ENCODE data around the gene GTF2B. TPM values are rescaled to one million over a fixed set of nuclear protein-coding genes. Genes with fewer than 3 reads are reported as not detected.

Gene GTF2B
- total RNA-seq, 1 experiment from 2014 or later, result 21.9 TPM

DNA sequence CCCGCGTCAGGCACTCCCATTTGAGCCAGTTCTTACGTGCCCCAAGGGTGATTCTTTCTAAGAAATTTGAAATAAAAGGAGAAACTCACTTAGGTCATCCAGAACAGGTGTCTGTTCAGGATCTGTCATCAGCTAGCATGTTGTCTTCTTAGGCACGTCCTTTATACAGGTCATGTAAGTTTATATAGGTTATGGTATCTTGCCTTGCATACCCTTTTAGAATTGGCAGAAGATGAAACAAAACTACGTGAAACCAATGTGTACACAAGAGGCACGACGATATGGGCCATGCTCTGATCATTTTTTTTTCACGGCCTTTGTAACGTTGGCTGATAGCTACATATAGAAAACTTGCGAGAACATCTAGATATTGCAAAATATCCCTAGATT is 579 bp upstream of the GTF2B start:
- Histone ChIP-seq H3F3A (ENCODE audit: insufficient read depth, low read depth) (peaks cover 8% of the 10 kb centered on the region; the same call in 1 of the 2 replicates), H3K9me2 (ENCODE audit: insufficient read depth) (no peaks in the 10 kb centered on the region), H3K27me3 (ENCODE audit: insufficient read depth, low read depth) (no peaks in the 10 kb centered on the region), H2AFZ (peak overlapping the region; percentile 93), H3K79me2 (ENCODE audit: low read depth) (peaks cover 44% of the 10 kb centered on the region), H3K36me3 (ENCODE audit: low read depth) (peaks cover 12% of the 10 kb centered on the region), H3K4me3 (peak overlapping the region; percentile 93), H4K20me1 (ENCODE audit: insufficient read depth) (peaks cover 23% of the 10 kb centered on the region; the same call in 1 of the 2 replicates), H3K4me2 (peak overlapping the region; percentile 98), H3K9me3 (ENCODE audit: insufficient read depth, low read depth) (no peaks in the 10 kb centered on the region), H3K27ac (peak overlapping the region; percentile 73), H3K4me1 (replicated peaks; ENCODE audit: insufficient read depth) (peaks cover 20% of the 10 kb centered on the region)
- intact Hi-C loops (cut with micrococcal nuclease; ENCODE audit: unreplicated experiment), result loop anchor here (1.0 to 5.0 kb wide), 2 partner anchors 100 to 210 kb away; partner anchors contain the start of genes KYAT3, PKN2 and RBMXL1
- BruUV-seq (replicated peaks), result no TSS peak
- no peak for TF ChIP-seq EZH2 (IDR thresholded peaks at IDR 0.05; ENCODE audit: low read depth)
- TF ChIP-seq, protein P1, sequence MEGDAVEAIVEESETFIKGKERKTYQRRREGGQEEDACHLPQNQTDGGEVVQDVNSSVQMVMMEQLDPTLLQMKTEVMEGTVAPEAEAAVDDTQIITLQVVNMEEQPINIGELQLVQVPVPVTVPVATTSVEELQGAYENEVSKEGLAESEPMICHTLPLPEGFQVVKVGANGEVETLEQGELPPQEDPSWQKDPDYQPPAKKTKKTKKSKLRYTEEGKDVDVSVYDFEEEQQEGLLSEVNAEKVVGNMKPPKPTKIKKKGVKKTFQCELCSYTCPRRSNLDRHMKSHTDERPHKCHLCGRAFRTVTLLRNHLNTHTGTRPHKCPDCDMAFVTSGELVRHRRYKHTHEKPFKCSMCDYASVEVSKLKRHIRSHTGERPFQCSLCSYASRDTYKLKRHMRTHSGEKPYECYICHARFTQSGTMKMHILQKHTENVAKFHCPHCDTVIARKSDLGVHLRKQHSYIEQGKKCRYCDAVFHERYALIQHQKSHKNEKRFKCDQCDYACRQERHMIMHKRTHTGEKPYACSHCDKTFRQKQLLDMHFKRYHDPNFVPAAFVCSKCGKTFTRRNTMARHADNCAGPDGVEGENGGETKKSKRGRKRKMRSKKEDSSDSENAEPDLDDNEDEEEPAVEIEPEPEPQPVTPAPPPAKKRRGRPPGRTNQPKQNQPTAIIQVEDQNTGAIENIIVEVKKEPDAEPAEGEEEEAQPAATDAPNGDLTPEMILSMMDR (conservative IDR thresholded peaks at IDR 0.05), result no peak
- POLR2A ChIA-PET (ENCODE audit: unreplicated experiment), result interaction anchor here (0.7 kb wide), 2 partner anchors 48 to 1897 kb away, joined by 3 to 8 read pairs; no protein-coding TSS in a partner anchor
- peak in 1 of 2 experiments; percentile 64 for DNase-seq
- CTCF ChIA-PET, result interaction anchor here (0.6 to 0.7 kb wide), 3 partner anchors 207 to 1792 kb away, joined by 4 to 6 read pairs (median 4); no protein-coding TSS in a partner anchor

DNA sequence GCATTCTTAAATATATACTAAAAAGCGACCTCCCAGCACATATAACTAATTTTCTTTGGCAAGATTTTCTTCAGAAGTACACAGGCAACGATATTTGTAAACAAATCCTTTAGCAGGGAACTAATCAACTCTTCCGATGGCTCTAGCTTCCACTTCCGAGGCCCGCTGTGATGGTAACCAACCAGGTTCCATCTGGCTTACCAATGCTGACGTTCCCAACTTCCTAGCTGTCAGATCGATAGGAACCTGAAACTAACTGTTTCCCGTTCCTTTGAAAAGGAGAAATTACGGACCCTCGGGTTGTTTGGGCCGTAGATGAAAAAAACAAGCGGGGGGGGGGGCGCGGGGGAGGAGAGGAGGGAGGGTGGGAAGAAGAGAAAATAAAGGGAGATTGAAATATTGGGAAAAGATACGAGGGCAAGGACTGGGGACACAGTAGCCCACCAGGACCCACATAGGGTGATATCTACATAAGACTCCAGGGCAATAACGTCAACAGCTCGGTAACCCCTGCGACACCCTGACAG is 513 bp downstream of the GTF2B start:
- H3K27ac ChIP-seq, result peak overlapping the region; percentile 73
- H3K9me2 ChIP-seq (ENCODE audit: insufficient read depth), result no peaks in the 10 kb centered on the region
- peaks cover 45% of the 10 kb centered on the region for H3K79me2 ChIP-seq (ENCODE audit: low read depth)
- no peaks in the 10 kb centered on the region for H3K9me3 ChIP-seq (ENCODE audit: insufficient read depth, low read depth)
- peak overlapping the region; percentile 93 for H2AFZ ChIP-seq
- H3K36me3 ChIP-seq (ENCODE audit: low read depth), result peaks cover 21% of the 10 kb centered on the region
- peaks cover 8% of the 10 kb centered on the region; the same call in 1 of the 2 replicates for H3F3A ChIP-seq (ENCODE audit: insufficient read depth, low read depth)
- intact Hi-C loops (cut with micrococcal nuclease; ENCODE audit: unreplicated experiment), result loop anchor here (5.0 kb wide), 1 partner anchor 209 kb away; the partner anchor contains the start of gene PKN2
- CTCF ChIA-PET, result no interaction called here
- TF ChIP-seq, protein P1 (conservative IDR thresholded peaks at IDR 0.05), result no peak
- TF ChIP-seq EZH2 (IDR thresholded peaks at IDR 0.05; ENCODE audit: low read depth), result no peak
- POLR2A ChIA-PET (ENCODE audit: unreplicated experiment), result interaction anchor here (0.7 kb wide), 1 partner anchor 141 kb away, joined by 6 read pairs; no protein-coding TSS in a partner anchor
- peaks cover 23% of the 10 kb centered on the region; the same call in 1 of the 2 replicates for H4K20me1 ChIP-seq (ENCODE audit: insufficient read depth)
- peaks cover 20% of the 10 kb centered on the region for H3K4me1 ChIP-seq (replicated peaks; ENCODE audit: insufficient read depth)
- H3K4me2 ChIP-seq, result peak overlapping the region; percentile 98
- H3K27me3 ChIP-seq (ENCODE audit: insufficient read depth, low read depth), result no peaks in the 10 kb centered on the region
- BruUV-seq (replicated peaks), result no TSS peak
- H3K4me3 ChIP-seq, result peak overlapping the region; percentile 93
- peak in 1 of 2 experiments; percentile 42 for DNase-seq

DNA sequence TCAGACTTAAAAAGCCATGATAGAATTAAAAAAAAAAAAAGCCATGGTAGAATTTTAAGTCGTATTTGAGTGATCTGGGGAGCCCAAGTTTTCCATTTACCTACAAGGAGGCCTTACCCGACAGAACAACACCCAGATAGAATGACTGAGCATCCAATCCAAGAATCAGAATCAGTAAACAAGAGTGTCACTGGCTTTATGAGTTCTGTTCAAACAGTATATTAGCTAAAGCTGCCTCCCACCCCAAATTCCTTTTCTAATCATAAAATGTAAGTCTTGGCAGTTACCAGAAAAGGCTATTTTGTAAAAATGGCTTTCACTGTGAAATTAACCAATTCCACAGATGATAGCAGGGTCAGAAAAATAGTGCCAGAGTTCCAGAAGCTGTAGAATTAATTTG is 1.2 kb downstream of the GTF2B start:
- no peaks in the 10 kb centered on the region for H3K9me3 ChIP-seq (ENCODE audit: insufficient read depth, low read depth)
- ChIA-PET POLR2A (ENCODE audit: unreplicated experiment) (no interaction called here), CTCF (no interaction called here)
- intact Hi-C loops (cut with micrococcal nuclease; ENCODE audit: unreplicated experiment), result loop anchor here (5.0 kb wide), 1 partner anchor 208 kb away; the partner anchor contains the start of gene PKN2
- peak overlapping the region; percentile 93 for H3K4me3 ChIP-seq
- H3K36me3 ChIP-seq (ENCODE audit: low read depth), result peaks cover 24% of the 10 kb centered on the region
- peak in 1 of 2 experiments; percentile 33 for DNase-seq
- H3K27ac ChIP-seq, result 0 out of 2 replicates have a peak overlapping the region, but pooled peaks have one; percentile 73
- H3K9me2 ChIP-seq (ENCODE audit: insufficient read depth), result no peaks in the 10 kb centered on the region
- H3F3A ChIP-seq (ENCODE audit: insufficient read depth, low read depth), result peaks cover 9% of the 10 kb centered on the region; the same call in 1 of the 2 replicates
- peaks cover 45% of the 10 kb centered on the region for H3K79me2 ChIP-seq (ENCODE audit: low read depth)
- no peak overlapping the region for H2AFZ ChIP-seq
- TF ChIP-seq, protein P1 (conservative IDR thresholded peaks at IDR 0.05), result no peak
- TF ChIP-seq EZH2 (IDR thresholded peaks at IDR 0.05; ENCODE audit: low read depth), result no peak
- H3K4me1 ChIP-seq (replicated peaks; ENCODE audit: insufficient read depth), result peaks cover 20% of the 10 kb centered on the region
- TSS peak; percentile 39 for BruUV-seq (replicated peaks)
- H3K27me3 ChIP-seq (ENCODE audit: insufficient read depth, low read depth), result no peaks in the 10 kb centered on the region
- H3K4me2 ChIP-seq, result peak overlapping the region; percentile 98
- peaks cover 23% of the 10 kb centered on the region; the same call in 1 of the 2 replicates for H4K20me1 ChIP-seq (ENCODE audit: insufficient read depth)

All from PC-9 (cell line).